Measurements from ENCODE around the gene SH2B3. TPM values are rescaled to one million over a fixed set of nuclear protein-coding genes. Genes with fewer than 3 reads are reported as not detected.

SH2B3 gene
- 10 to 100 TPM; 38.7 to 39.3 TPM for total RNA-seq
- total RNA-seq, result 88.1 to 98.7 reads per million in 2 donors

DNA sequence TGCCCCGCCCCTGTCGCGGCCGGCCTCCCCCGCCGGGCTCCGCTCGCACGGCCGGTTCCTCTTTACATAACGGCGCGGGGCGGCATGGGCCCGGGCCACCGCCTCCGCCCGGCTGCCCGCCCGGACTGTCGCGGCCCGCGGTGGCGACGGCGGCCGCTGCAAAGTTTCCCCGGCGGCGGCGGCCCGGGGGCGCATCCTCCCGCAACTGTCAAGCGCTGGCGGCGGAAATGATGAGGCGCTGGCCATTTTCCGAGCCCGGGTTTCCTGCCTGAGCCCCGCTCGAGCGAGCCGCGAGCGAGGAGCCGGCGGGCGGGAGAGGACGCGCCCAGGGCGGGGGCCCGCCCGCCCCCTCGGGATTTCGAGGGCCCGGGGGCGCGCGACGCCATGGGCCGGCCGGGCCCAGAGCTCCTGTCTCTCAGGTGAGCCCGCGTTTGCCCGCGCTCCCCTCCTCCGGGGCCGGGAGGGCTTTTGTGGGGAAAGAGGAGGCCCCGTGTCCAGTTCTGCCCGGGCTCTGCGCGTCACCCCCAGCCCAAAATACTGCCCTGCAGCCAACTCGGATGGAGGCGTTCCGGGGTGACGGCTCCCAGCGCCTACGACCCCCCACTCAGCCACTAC lies at the start of gene SH2B3:
Gene SH2B3 (plus strand): TSS at position 65 of the 615 bp plus-strand sequence. CDS start 12,223 bp downstream, outside the sequence.
- no peaks in the 10 kb centered on the region for H3K27me3 Mint-ChIP-seq
- peaks cover 44% of the 10 kb centered on the region for H3K4me1 Mint-ChIP-seq
- H3K4me3 Mint-ChIP-seq, result peak within 1 kb of the TSS; percentile 96
- peak within 1 kb of the TSS; percentile 97 for H3K27ac Mint-ChIP-seq
- DNase-seq (no peak), ATAC-seq (peak; percentile 41)
- no peaks in the 10 kb centered on the region for H3K9me3 ChIP-seq (ENCODE audit: control insufficient read depth, low read length, poor library complexity, severe bottlenecking)
- peaks cover 2% of the 10 kb centered on the region for H3K36me3 Mint-ChIP-seq (ENCODE audit: low read depth)

- DNase-seq, result no peak
Measured at GRCh38 chr12:111359231-111359913, 46.4 kb upstream of the SH2B3 start.

GRCh38 chr12:111359914-111360276 lies 45.8 kb upstream of the SH2B3 start:
- Mint-ChIP-seq H3K27me3 (peaks cover 21% of the 10 kb centered on the region), H3K36me3 (ENCODE audit: low read depth) (no peaks in the 10 kb centered on the region), H3K4me3 (no peak overlapping the region), H3K4me1 (peaks cover 7% of the 10 kb centered on the region), H3K27ac (no peak overlapping the region)
- DNase-seq (no peak), ATAC-seq (no peak)
- no peaks in the 10 kb centered on the region for H3K9me3 ChIP-seq (ENCODE audit: control insufficient read depth, low read length, poor library complexity, severe bottlenecking)

More at GRCh38 chr12:111359231-111359913, 46.4 kb upstream of the SH2B3 start:
- peaks cover 7% of the 10 kb centered on the region for H3K4me1 Mint-ChIP-seq
- no peak for ATAC-seq
- H3K27ac Mint-ChIP-seq, result no peak overlapping the region
- H3K4me3 Mint-ChIP-seq, result no peak overlapping the region
- no peaks in the 10 kb centered on the region for H3K9me3 ChIP-seq (ENCODE audit: control insufficient read depth, low read length, poor library complexity, severe bottlenecking)
- H3K27me3 Mint-ChIP-seq, result peaks cover 21% of the 10 kb centered on the region
- no peaks in the 10 kb centered on the region for H3K36me3 Mint-ChIP-seq (ENCODE audit: low read depth)

- peaks cover 21% of the 10 kb centered on the region for H3K27me3 Mint-ChIP-seq
- no peaks in the 10 kb centered on the region for H3K36me3 Mint-ChIP-seq (ENCODE audit: low read depth)
- no peaks in the 10 kb centered on the region for H3K9me3 ChIP-seq (ENCODE audit: control insufficient read depth, low read length, poor library complexity, severe bottlenecking)
- peaks cover 7% of the 10 kb centered on the region for H3K4me1 Mint-ChIP-seq
- ATAC-seq (no peak), DNase-seq (no peak)
- no peak overlapping the region for H3K4me3 Mint-ChIP-seq
- H3K27ac Mint-ChIP-seq, result no peak overlapping the region
Measured at GRCh38 chr12:111360325-111360930, 45.3 kb upstream of the SH2B3 start.

DNA sequence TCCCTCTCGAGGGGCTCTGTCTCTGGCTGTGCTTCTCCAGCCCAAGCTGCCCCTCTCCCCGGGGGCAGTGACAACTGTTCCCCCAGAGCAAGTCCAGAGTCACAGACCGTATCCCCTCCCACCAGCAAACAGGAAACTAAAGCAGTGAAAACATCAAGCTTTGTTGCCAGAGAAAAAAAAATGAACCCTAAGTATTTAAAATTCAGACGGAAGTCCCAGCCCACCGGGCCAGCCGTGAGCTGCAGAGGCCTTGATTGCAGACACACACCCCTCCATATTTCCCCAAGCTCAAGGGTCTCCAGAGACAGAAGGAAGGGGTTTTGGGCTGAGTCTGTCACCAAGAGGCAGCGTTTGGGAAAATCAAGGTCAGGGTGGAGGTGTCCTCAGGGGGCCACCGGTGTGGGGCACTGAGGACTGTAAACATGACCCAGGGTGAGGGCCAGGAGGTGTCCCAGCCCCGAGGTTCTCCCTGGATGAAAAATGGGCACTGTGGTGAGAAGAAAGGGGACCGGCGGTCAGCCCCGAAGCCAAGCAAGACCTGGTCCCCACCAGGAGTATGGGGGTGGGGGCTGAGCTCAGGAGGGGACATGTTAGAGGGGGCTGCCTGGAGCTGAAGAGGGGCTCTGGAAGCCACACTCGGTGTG lies 44.5 kb upstream of the SH2B3 start:
- H3K4me1 Mint-ChIP-seq, result peaks cover 6% of the 10 kb centered on the region
- ATAC-seq, result no peak
- H3K27me3 Mint-ChIP-seq, result peaks cover 21% of the 10 kb centered on the region
- no peak for DNase-seq
- no peaks in the 10 kb centered on the region for H3K36me3 Mint-ChIP-seq (ENCODE audit: low read depth)
- no peak overlapping the region for H3K4me3 Mint-ChIP-seq
- H3K9me3 ChIP-seq (ENCODE audit: control insufficient read depth, low read length, poor library complexity, severe bottlenecking), result no peaks in the 10 kb centered on the region
- H3K27ac Mint-ChIP-seq, result no peak overlapping the region

GRCh38 chr12:111361717-111362576 lies 43.8 kb upstream of the SH2B3 start:
- DNase-seq, result no peak
- Mint-ChIP-seq H3K27ac (no peak overlapping the region), H3K36me3 (ENCODE audit: low read depth) (no peaks in the 10 kb centered on the region), H3K4me1 (peaks cover 8% of the 10 kb centered on the region), H3K4me3 (no peak overlapping the region), H3K27me3 (peaks cover 21% of the 10 kb centered on the region)
- ATAC-seq, result no peak
- no peaks in the 10 kb centered on the region for H3K9me3 ChIP-seq (ENCODE audit: control insufficient read depth, low read length, poor library complexity, severe bottlenecking)

DNA sequence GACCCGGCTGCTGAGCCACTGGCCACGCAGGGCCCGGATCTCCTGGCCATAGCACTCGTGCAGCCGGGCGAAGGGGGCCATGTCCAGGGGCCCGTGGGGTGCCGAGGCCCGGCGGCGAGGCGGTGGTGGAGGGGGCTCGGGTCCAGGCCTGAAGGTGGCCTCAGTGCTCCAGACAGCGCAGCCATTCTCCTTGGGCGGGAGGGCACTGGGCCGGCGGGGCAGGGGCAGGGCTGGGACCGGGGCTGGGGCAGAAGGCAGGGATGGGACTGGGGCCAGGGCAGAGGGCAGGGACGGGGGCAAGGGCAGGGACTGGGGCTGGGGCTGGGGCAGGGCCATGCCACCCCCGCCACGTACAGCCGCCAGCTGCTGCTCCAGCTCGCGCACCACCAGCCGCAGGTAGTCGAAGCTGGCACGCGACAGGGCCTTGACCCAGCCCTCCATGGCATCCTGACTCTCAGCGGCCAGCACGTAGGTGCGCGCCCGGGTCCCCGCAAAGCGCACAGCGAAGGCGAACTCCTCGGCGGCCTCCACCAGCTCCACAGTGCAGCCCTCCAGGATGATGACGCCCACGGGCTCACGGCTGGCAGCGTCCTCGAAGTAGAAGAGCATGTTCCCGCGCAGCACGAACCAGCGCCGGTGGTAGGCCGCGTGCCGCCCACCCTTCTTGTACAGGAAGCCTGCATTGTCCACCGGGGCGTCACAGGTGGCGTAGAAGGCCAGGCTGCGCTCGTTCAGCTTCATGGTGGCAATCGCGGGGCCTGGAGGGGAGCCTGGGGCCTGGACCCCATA lies 42.8 kb upstream of the SH2B3 start:
- H3K9me3 ChIP-seq (ENCODE audit: control insufficient read depth, low read length, poor library complexity, severe bottlenecking), result no peaks in the 10 kb centered on the region
- H3K4me1 Mint-ChIP-seq, result peaks cover 15% of the 10 kb centered on the region
- peaks cover 21% of the 10 kb centered on the region for H3K27me3 Mint-ChIP-seq
- no peaks in the 10 kb centered on the region for H3K36me3 Mint-ChIP-seq (ENCODE audit: low read depth)
- no peak overlapping the region for H3K4me3 Mint-ChIP-seq
- no peak for DNase-seq
- no peak for ATAC-seq
- no peak overlapping the region for H3K27ac Mint-ChIP-seq

GRCh38 chr12:111363578-111363977 lies 42.1 kb upstream of the SH2B3 start:
- no peak for ATAC-seq
- DNase-seq, result no peak
- Mint-ChIP-seq H3K27me3 (peaks cover 21% of the 10 kb centered on the region), H3K4me1 (peaks cover 17% of the 10 kb centered on the region), H3K27ac (no peak overlapping the region), H3K4me3 (no peak overlapping the region), H3K36me3 (ENCODE audit: low read depth) (no peaks in the 10 kb centered on the region)
- no peaks in the 10 kb centered on the region for H3K9me3 ChIP-seq (ENCODE audit: control insufficient read depth, low read length, poor library complexity, severe bottlenecking)

GRCh38 chr12:111366075-111366474 lies 39.6 kb upstream of the SH2B3 start:
- H3K27ac Mint-ChIP-seq, result no peak overlapping the region
- H3K4me3 Mint-ChIP-seq, result no peak overlapping the region
- H3K9me3 ChIP-seq (ENCODE audit: control insufficient read depth, low read length, poor library complexity, severe bottlenecking), result no peaks in the 10 kb centered on the region
- H3K27me3 Mint-ChIP-seq, result peaks cover 3% of the 10 kb centered on the region
- ATAC-seq (no peak), DNase-seq (no peak)
- no peaks in the 10 kb centered on the region for H3K36me3 Mint-ChIP-seq (ENCODE audit: low read depth)
- peaks cover 19% of the 10 kb centered on the region for H3K4me1 Mint-ChIP-seq

- Mint-ChIP-seq H3K4me3 (no peak overlapping the region), H3K4me1 (peaks cover 19% of the 10 kb centered on the region), H3K27ac (no peak overlapping the region), H3K36me3 (ENCODE audit: low read depth) (no peaks in the 10 kb centered on the region), H3K27me3 (no peaks in the 10 kb centered on the region)
- ATAC-seq, result no peak
- no peaks in the 10 kb centered on the region for H3K9me3 ChIP-seq (ENCODE audit: control insufficient read depth, low read length, poor library complexity, severe bottlenecking)
- DNase-seq, result no peak
Measured at GRCh38 chr12:111366583-111366982, 39.1 kb upstream of the SH2B3 start.

DNA sequence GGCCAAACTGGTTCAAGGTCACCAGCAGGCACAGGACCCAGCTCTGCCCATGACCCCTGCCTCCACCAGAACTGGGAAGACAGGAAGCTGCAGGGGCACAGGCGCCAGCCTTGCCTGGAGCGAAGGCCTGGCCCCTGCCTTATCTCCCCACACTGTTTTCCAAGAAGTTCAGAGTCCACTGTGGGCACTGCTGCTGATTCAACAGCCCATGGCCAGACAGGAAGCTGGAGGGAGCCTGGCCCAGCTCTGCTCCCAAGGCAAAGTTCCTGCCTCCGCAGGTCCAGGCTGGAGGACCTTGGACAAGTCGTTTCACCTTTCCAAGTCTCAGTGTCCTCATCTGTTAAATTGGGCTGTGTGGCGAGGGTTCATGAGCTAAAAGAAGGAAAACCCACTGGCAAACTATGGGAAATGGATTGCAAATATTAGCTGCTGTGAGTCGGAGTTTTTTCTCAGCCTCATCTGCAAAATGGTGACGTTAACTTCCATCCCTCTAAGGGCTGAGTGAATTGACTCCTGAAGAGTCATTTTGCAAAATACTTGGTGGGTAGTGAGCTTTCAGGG lies 38.0 kb upstream of the SH2B3 start:
- DNase-seq (no peak), ATAC-seq (no peak)
- Mint-ChIP-seq H3K36me3 (ENCODE audit: low read depth) (no peaks in the 10 kb centered on the region), H3K27me3 (no peaks in the 10 kb centered on the region), H3K4me3 (peak overlapping the region; percentile 83), H3K27ac (no peak overlapping the region), H3K4me1 (peaks cover 19% of the 10 kb centered on the region)
- no peaks in the 10 kb centered on the region for H3K9me3 ChIP-seq (ENCODE audit: control insufficient read depth, low read length, poor library complexity, severe bottlenecking)

GRCh38 chr12:111368291-111368787 lies 37.4 kb upstream of the SH2B3 start:
- H3K9me3 ChIP-seq (ENCODE audit: control insufficient read depth, low read length, poor library complexity, severe bottlenecking), result no peaks in the 10 kb centered on the region
- H3K27ac Mint-ChIP-seq, result no peak overlapping the region
- DNase-seq (no peak), ATAC-seq (peak; percentile 29)
- peaks cover 2% of the 10 kb centered on the region for H3K36me3 Mint-ChIP-seq (ENCODE audit: low read depth)
- H3K4me3 Mint-ChIP-seq, result peak overlapping the region; percentile 83
- peaks cover 5% of the 10 kb centered on the region for H3K27me3 Mint-ChIP-seq
- H3K4me1 Mint-ChIP-seq, result peaks cover 19% of the 10 kb centered on the region
